H1 (cell line): Measurements from ENCODE around the gene NDUFAF8. TPM values are rescaled to one million over a fixed set of nuclear protein-coding genes. Genes with fewer than 3 reads are reported as not detected.

Source experiments
- BCL11A ChIP-seq, 2 experiments: IDR thresholded peaks; one replicate each; pipeline ENCODE4 v1.6.1; 2011; ENCODE audit warnings: low read depth in 2 of 2, low read length in 2 of 2, mild to moderate bottlenecking in 2 of 2
- BRCA1 ChIP-seq: IDR thresholded peaks from 2 replicates; pipeline ENCODE4 v1.6.1; 2012; ENCODE audit warnings: low read depth, low read length, improper control_type of control experiment
- CHD2 ChIP-seq: IDR thresholded peaks from 2 replicates; pipeline ENCODE4 v1.6.1; 2012; ENCODE audit warnings: low read length, improper control_type of control experiment
- CREB1 ChIP-seq: IDR thresholded peaks from 2 replicates; pipeline ENCODE4 v1.6.1; 2012; ENCODE audit warnings: inconsistent platforms
- EP300 ChIP-seq, 2 experiments: IDR thresholded peaks; 1 replicate in 1 of 2; 2 replicates in 1 of 2; pipeline ENCODE4 v1.6.1; 2011 to 2012; ENCODE audit warnings: low read depth in 2 of 2, low read length in 2 of 2, mild to moderate bottlenecking in 2 of 2, borderline replicate concordance in 1 of 2, inconsistent platforms in 1 of 2, moderate library complexity in 1 of 2
- JUN ChIP-seq: IDR thresholded peaks from 2 replicates; pipeline ENCODE4 v1.6.1; 2011; ENCODE audit warnings: low read depth, mild to moderate bottlenecking, improper control_type of control experiment, low read length
- KDM1A ChIP-seq: fragments of 200-600, 300-600 bp; sonication (generic); IDR thresholded peaks from 2 replicates; pipeline ENCODE4 v1.7.1; 2016; ENCODE audit warnings: mild to moderate bottlenecking, low read length, borderline replicate concordance
- KDM5A ChIP-seq: fragments of 200-600 bp; IDR thresholded peaks from 2 replicates; pipeline ENCODE4 v1.7.1; 2012; ENCODE audit warnings: mild to moderate bottlenecking, low read length, inconsistent platforms, mixed read lengths
- RNF2 ChIP-seq: fragments of 200-900, 300-1000 bp; sonication (generic); IDR thresholded peaks from 2 replicates; pipeline ENCODE4 v1.7.1; 2016; ENCODE audit warnings: borderline replicate concordance, low read depth, mild to moderate bottlenecking, antibody characterized with exemption, low read length; ENCODE audit not compliant: poor library complexity, severe bottlenecking; ENCODE audit errors: missing control alignments
- SIN3A ChIP-seq, 2 experiments: IDR thresholded peaks in 1 of 2; conservative IDR thresholded peaks in 1 of 2; 2 replicates each; pipeline ENCODE4 v1.6.1; 2011 to 2012; ENCODE audit warnings: low read length in 2 of 2, improper control_type of control experiment in 1 of 2, low read depth in 1 of 2, mild to moderate bottlenecking in 1 of 2
- polyA plus RNA-seq, 7 experiments: library from polyadenylated mRNA; depleted of rRNA in 3 of 7; stranded (reverse) in 5 of 7; unstranded in 2 of 7; fragments of >200 nt in 5 of 7; fragments of 200-250 nt in 2 of 7; gene quantifications; 1 replicate in 5 of 7; 2 replicates in 1 of 7; 4 replicates in 1 of 7; pipeline versions ENCODE4 v1.2.1 to v1.2.3, GENCODE V29; 2011 to 2013; ENCODE audit warnings: missing spikeins in 2 of 7, mixed read lengths in 2 of 7
- total RNA-seq: library from RNA; stranded (reverse); fragmentation: NEBNext Ultra II Directional; extraction: Animal tissue kit (Norgen Biotek cat#: 25700); gene quantifications from 2 replicates; pipeline ENCODE4 v1.2.1, GENCODE V29; 2021
- TF ChIP-seq, protein P1 (sequence below), 3 experiments: IDR thresholded peaks; 1 replicate in 2 of 3; 2 replicates in 1 of 3; pipeline versions ENCODE4 v1.5.1 to v1.6.1; 2011; ENCODE audit warnings: low read length in 3 of 3, mild to moderate bottlenecking in 3 of 3, inconsistent platforms in 2 of 3, low read depth in 1 of 3, moderate library complexity in 1 of 3; ENCODE audit not compliant: insufficient read depth in 1 of 3; ENCODE audit errors: control extremely low read depth in 1 of 3

The NDUFAF8 gene
- total and polyA plus RNA-seq, 2 of the 8 experiments (the other 6 are each of a cell fraction or from before 2014, with no cell fraction given), result 48.9 to 91.1 TPM

- TF ChIP-seq KDM1A (no peak), EP300 (IDR thresholded peaks at IDR 0.05; ENCODE audit: borderline replicate concordance in 1 of 2, low read depth in 2 of 2, low read length in 2 of 2) (peak in 1 of 2 experiments; percentile 28; a peak in 1 of 3 replicates), RNF2 (no peak), CREB1 (no peak), JUN (no peak), BRCA1 (no peak), CHD2 (no peak), SIN3A (conservative IDR thresholded peaks at IDR 0.05 in 1 of 2, IDR thresholded peaks at IDR 0.05 in 1 of 2; ENCODE audit: low read depth in 1 of 2, low read length in 2 of 2) (no peak; a peak in 1 of 4 replicates), BCL11A (IDR thresholded peaks at IDR 0.05; ENCODE audit: low read depth in 2 of 2, low read length in 2 of 2) (no peak), KDM5A (no peak)
- TF ChIP-seq, protein P1, sequence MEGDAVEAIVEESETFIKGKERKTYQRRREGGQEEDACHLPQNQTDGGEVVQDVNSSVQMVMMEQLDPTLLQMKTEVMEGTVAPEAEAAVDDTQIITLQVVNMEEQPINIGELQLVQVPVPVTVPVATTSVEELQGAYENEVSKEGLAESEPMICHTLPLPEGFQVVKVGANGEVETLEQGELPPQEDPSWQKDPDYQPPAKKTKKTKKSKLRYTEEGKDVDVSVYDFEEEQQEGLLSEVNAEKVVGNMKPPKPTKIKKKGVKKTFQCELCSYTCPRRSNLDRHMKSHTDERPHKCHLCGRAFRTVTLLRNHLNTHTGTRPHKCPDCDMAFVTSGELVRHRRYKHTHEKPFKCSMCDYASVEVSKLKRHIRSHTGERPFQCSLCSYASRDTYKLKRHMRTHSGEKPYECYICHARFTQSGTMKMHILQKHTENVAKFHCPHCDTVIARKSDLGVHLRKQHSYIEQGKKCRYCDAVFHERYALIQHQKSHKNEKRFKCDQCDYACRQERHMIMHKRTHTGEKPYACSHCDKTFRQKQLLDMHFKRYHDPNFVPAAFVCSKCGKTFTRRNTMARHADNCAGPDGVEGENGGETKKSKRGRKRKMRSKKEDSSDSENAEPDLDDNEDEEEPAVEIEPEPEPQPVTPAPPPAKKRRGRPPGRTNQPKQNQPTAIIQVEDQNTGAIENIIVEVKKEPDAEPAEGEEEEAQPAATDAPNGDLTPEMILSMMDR (IDR thresholded peaks at IDR 0.05; ENCODE audit: control extremely low read depth in 1 of 3, insufficient read depth in 1 of 3, low read depth in 1 of 3, low read length in 3 of 3), result peak; percentile 91 to 93 (median 91)
Observed at GRCh38 chr17:81241648-81242420, 2.7 kb downstream of the NDUFAF8 start (continued).
